Gastrocnemius medialis (tissue), 4 donors: Measurements from ENCODE around the gene SH2D6.

Experiments
- POLR2A ChIP-seq, 2 donors: fragments of 450-650 bp; IDR thresholded peaks; one replicate each; pipeline ENCODE4 v1.6.1; 2017; ENCODE audit warnings: antibody characterized with exemption in 2 of 2, mild to moderate bottlenecking in 2 of 2, moderate library complexity in 2 of 2
- TF ChIP-seq, protein P1 (sequence below), 5 experiments: fragments of 450-650 bp in 3 of 5; fragments of 200-600 bp in 2 of 5; sonication (generic) in 2 of 5; IDR thresholded peaks in 4 of 5; conservative IDR thresholded peaks in 1 of 5; 1 replicate in 4 of 5; 2 replicates in 1 of 5; pipeline ENCODE4 v1.5.1; 2016 to 2019; ENCODE audit warnings: antibody characterized with exemption in 5 of 5, mild to moderate bottlenecking in 3 of 5, moderate library complexity in 3 of 5

DNA sequence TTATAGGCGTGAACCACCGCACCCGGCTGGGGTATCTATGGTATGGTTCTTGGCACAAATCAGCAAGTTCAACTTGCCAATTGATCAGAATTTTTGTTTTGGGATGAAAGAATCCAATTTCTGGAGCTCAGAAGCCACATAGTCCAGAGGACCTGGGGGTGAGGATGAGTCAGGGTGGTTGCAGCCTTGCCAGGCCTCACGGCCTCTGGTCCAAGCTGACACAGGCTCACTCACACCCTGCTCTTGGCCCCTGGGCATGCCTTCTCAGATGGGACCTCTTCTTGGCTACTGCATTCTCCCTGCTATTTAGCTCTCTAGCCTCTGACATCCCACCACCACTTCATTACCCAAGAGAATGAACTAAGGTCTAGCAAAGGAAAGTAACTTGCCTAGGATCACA lies 24.7 kb upstream of the SH2D6 start:
- no peak for TF ChIP-seq POLR2A (IDR thresholded peaks at IDR 0.05)
- TF ChIP-seq, protein P1, sequence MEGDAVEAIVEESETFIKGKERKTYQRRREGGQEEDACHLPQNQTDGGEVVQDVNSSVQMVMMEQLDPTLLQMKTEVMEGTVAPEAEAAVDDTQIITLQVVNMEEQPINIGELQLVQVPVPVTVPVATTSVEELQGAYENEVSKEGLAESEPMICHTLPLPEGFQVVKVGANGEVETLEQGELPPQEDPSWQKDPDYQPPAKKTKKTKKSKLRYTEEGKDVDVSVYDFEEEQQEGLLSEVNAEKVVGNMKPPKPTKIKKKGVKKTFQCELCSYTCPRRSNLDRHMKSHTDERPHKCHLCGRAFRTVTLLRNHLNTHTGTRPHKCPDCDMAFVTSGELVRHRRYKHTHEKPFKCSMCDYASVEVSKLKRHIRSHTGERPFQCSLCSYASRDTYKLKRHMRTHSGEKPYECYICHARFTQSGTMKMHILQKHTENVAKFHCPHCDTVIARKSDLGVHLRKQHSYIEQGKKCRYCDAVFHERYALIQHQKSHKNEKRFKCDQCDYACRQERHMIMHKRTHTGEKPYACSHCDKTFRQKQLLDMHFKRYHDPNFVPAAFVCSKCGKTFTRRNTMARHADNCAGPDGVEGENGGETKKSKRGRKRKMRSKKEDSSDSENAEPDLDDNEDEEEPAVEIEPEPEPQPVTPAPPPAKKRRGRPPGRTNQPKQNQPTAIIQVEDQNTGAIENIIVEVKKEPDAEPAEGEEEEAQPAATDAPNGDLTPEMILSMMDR (IDR thresholded peaks at IDR 0.05 in 4 of 5, conservative IDR thresholded peaks at IDR 0.05 in 1 of 5) = no peak
